Breast epithelium (tissue), 4 donors: Measurements from ENCODE around the gene CCNF. TPM values are rescaled to one million over a fixed set of nuclear protein-coding genes. Genes with fewer than 3 reads are reported as not detected.

Experiments
- DNase-seq, 2 donors: peaks; one replicate each; pipeline ENCODE4 v3.0.0-alpha.2; 2019; ENCODE audit warnings: low spot score in 2 of 2
- H3K27ac ChIP-seq, 2 donors: fragments of 200-600 bp; sonication (generic) in 1 of 2; one replicate each; pipeline ENCODE4 v1.5.1; 2016 to 2019; ENCODE audit warnings: mild to moderate bottlenecking in 1 of 2
- H3K27me3 ChIP-seq, 2 donors: fragments of 200-600 bp; sonication (generic) in 1 of 2; one replicate each; pipeline versions ENCODE4 v1.5.1 to v1.6.0; 2017 to 2019; ENCODE audit warnings: control low read depth in 1 of 2, mild to moderate bottlenecking in 1 of 2
- H3K36me3 ChIP-seq: fragments of 200-600 bp; one replicate; pipeline ENCODE4 v1.5.1; 2019
- H3K4me1 ChIP-seq, 2 donors: fragments of 200-600 bp; sonication (generic); one replicate each; pipeline ENCODE4 v1.5.1; 2016 to 2019; ENCODE audit warnings: control low read depth in 1 of 2
- H3K4me3 ChIP-seq, 3 donors: fragments of 200-600 bp; sonication (generic); 1 replicate in 2 of 3; 2 replicates in 1 of 3; pipeline ENCODE4 v1.5.1; 2016 to 2019; ENCODE audit warnings: mild to moderate bottlenecking in 3 of 3, moderate library complexity in 2 of 3
- H3K9me3 ChIP-seq, 2 donors: fragments of 200-600 bp; sonication (generic) in 1 of 2; one replicate each; pipeline ENCODE4 v1.5.1; 2016 to 2019; ENCODE audit warnings: control low read depth in 1 of 2
- CTCF ChIP-seq, 3 donors: fragments of 450-650 bp; IDR thresholded peaks; one replicate each; pipeline ENCODE4 v1.5.1; 2016 to 2017; ENCODE audit warnings: antibody characterized with exemption in 3 of 3, mild to moderate bottlenecking in 3 of 3, moderate library complexity in 3 of 3
- POLR2A ChIP-seq: fragments of 450-650 bp; IDR thresholded peaks from one replicate; pipeline ENCODE4 v1.6.1; 2016; ENCODE audit warnings: antibody characterized with exemption, mild to moderate bottlenecking, moderate library complexity
- POLR2AphosphoS5 ChIP-seq, 3 donors: sonication (generic); formaldehyde crosslinking; IDR thresholded peaks; one replicate each; pipeline ENCODE4 v1.6.1; 2017; ENCODE audit warnings: antibody characterized with exemption in 3 of 3
- intact Hi-C: fragments of 100-400 bp; cut with DNase I; formaldehyde crosslinking; loops from one replicate; pipeline ENCODE4 v1.15.1; 2023; ENCODE audit warnings: low total_unique reads
- total RNA-seq, 3 donors: library from RNA; depleted of rRNA; stranded (reverse); fragments of >200 nt; gene quantifications; one replicate each; pipeline ENCODE4 v1.1.0, GENCODE V29; 2016

CCNF gene
- total RNA-seq, 3 donors from 2014 or later: 1.6 to 2.9 (median 2.7) TPM

DNA sequence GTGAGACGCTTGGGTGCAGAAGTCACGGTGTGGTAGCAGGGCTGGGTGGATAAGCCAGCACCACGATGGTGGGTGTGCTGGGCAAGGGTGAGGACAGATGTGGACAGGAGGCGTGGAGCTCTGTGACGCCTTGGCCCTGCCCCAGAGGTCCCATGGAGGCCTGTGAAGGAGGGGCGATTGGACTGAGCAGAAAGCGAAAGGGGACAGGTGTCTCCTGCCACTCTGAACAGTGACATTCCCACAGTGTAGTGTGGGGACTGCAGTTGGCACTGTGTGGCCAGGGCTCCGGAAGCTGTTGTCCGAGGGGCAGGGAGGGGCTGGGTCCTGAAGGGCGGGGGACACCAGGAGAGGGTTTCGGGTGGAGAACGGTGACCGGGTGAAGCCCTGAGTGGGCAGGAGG is 53.0 kb downstream of the CCNF start:
- Histone ChIP-seq H3K36me3 (no peaks in the 10 kb centered on the region), H3K9me3 (no peaks in the 10 kb centered on the region), H3K4me3 (peak overlapping the region in 2 of 3 donors; percentile 40 to 58), H3K27ac (peak overlapping the region; percentile 78 to 90), H3K4me1 (peaks cover 10 to 27% of the 10 kb centered on the region in 2 donors), H3K27me3 (no peaks in the 10 kb centered on the region)
- TF ChIP-seq CTCF (IDR thresholded peaks at IDR 0.05) (no peak), POLR2A (no peak), POLR2AphosphoS5 (IDR thresholded peaks at IDR 0.05) (no peak)
- intact Hi-C loops: no loop called here
- no peak for DNase-seq

DNA sequence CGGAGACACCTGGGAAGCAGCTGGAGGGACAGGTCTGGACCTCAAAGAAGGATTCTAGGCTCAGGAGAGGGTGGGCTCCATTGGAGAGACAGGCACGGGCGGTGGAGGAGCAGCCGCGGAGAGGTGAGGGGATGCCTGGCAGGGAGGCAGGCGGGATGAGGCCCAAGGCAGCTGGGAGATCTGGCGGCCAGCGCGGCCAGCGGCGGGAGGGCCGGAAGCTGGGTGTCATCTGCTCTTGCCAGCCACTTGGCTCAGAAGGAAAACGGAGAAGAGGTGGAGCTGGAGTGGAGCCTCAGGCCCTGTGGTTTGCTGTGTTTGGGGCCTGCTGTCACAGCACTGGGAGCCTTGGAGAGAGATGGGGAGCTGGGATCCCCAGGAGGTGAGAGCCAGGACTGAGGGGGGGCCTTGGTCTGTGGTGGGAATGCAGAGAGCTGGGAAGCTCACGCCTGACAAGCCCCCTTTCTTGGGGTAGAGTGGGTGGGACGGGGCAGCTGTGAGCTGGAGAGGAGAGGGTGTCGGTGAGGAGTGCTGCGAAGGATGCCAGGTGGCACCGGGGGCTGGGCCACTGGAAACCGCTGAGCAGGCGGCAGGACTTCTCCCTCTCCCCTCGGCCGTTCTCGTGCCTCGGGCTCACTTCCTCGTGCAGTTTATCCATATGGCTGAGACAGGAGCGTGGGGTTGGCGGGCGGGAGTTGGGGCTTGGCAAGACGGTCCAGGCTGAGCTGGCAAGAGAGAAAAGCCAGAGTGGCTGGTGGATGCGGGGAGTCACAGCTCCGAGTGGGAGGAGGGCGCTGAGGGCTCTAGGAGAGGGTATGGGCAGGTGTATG is 53.7 kb downstream of the CCNF start:
- Histone ChIP-seq H3K36me3 (no peaks in the 10 kb centered on the region), H3K27me3 (no peaks in the 10 kb centered on the region), H3K27ac (peak overlapping the region; percentile 78 to 90), H3K4me3 (peak overlapping the region; percentile 3 to 58 (median 40)), H3K4me1 (peaks cover 10 to 27% of the 10 kb centered on the region in 2 donors), H3K9me3 (no peaks in the 10 kb centered on the region)
- TF ChIP-seq POLR2A (no peak), POLR2AphosphoS5 (IDR thresholded peaks at IDR 0.05) (peak in 1 of 3 donors; percentile 23)
- DNase-seq: peak; percentile 72 to 74
- intact Hi-C loops: no loop called here

DNA sequence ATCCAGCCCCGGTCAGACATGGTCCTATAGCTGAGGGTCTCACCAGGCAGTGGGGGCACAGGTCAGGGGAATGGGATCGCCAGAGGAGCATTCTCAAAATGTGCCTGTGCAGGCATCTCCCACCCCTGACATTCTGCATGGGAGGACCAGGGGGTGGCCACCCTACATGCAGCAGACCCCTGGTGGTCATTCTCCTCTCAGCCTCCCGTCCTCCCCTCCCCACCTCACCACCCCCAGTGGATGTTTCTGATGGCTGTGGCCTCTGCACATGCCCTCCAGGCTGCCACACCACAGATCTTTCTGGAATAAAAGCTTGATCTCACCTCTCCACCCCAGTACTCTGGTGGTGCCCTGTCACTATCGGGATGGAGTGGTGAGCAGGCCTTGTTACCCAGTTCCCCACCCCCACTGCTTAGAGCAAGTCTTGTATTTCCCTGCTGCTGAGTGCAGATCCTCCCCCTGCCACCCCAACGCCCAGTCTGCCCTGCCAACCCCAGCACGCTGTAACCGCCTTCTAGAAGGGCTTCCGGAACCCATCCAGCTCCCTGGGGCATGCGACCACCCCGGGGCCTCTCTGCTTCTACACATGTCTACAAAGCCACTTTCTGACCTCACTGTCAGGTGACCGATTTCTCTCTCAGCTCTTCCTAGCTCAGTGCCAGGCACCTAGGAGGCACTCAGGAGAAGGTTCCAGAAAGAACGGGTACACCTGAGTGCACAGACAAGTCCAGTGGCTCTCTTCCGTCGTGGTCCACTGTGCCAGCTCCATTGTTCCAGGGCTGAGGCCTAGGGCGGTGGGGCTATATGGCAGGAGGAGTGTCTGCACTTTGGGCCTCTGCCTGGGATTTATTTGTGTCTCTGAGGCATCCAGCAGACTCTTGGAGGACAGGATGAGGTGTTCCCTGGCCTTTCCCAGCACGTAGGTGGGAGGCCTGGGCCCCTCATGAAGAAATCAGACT is 55.0 kb downstream of the CCNF start:
- peak overlapping the region in 1 of 3 donors; percentile 40 for H3K4me3 ChIP-seq
- H3K27me3 ChIP-seq: no peaks in the 10 kb centered on the region
- H3K36me3 ChIP-seq: no peaks in the 10 kb centered on the region
- peak overlapping the region; percentile 78 to 90 for H3K27ac ChIP-seq
- intact Hi-C loops: no loop called here
- H3K4me1 ChIP-seq: peaks cover 10 to 27% of the 10 kb centered on the region in 2 donors
- DNase-seq: no peak
- no peak for TF ChIP-seq CTCF (IDR thresholded peaks at IDR 0.05)
- no peaks in the 10 kb centered on the region for H3K9me3 ChIP-seq

DNA sequence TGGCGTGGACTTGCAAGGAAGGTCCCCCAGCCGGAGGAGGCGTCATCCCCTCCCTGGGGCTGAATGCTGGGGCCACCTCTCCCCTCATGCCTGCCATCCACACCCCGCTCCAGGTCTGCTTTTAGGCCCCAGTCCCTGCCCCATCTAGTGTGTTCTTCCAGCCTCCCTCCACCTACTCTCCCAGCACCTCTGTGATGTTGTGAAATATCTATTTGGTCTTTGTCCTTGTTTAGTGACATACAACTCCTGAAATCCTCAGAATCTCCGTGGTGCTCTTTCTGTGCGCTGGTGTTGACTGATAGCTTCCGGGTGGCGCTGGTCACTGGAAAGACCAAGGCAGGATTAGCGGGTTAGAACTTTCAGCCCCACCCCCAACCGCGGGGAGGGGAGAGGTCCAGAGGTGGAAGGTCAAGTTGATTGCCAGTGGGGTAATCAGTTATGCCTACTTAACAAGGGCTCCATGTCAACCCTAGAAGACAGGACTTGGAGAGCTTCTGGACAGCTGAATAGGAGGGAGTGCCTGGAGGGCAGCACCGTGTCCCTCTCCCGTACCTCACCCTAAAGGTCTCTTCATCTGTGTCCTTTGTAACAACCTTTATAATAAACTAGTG is 55.8 kb downstream of the CCNF start:
- Histone ChIP-seq H3K27me3 (no peaks in the 10 kb centered on the region), H3K27ac (peak overlapping the region; percentile 78 to 90), H3K9me3 (no peaks in the 10 kb centered on the region), H3K4me1 (peaks cover 10 to 27% of the 10 kb centered on the region in 2 donors), H3K36me3 (no peaks in the 10 kb centered on the region), H3K4me3 (no peak overlapping the region)
- no peak for DNase-seq
- intact Hi-C loops: no loop called here
- no peak for TF ChIP-seq POLR2AphosphoS5 (IDR thresholded peaks at IDR 0.05)
- no peak for TF ChIP-seq POLR2A
- no peak for TF ChIP-seq CTCF (IDR thresholded peaks at IDR 0.05)

DNA sequence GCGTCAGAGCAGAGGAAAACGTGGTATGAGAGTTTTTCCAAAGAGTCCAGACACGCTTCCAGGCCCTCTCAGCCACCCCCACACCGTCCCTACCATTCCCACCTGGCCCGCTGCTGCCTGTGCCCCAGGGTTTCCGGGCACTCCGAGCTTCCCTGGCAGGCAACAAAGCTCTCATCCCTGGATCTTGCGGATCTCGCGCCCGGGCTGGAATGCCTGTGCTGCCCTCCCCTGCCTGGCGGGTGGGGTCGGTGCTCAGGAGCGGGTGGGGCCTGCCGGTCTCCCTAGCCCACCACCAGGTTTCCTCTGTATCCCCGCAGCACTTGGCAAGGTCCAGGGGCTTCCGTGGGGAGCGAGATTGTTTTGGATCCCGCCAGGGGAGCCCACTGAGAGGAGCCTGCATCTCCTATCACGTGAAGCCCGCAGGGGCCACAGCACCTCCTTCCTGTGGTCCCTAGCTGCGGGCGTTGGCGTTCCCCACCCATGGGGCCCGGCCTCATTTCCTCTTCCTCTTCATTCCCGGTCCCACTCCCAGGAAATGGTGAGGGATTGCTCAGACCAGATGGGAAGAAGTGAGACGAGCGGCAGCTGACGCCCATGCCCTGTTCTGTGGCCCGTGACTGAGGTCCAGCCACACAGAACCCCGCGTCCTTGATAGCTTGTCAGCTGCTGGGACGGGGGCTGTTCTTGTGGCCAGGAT is 56.7 kb downstream of the CCNF start:
- no peak for TF ChIP-seq POLR2AphosphoS5 (IDR thresholded peaks at IDR 0.05)
- no peak for TF ChIP-seq CTCF (IDR thresholded peaks at IDR 0.05)
- no peak for TF ChIP-seq POLR2A
- no peak for DNase-seq
- Histone ChIP-seq H3K27me3 (no peaks in the 10 kb centered on the region), H3K4me3 (peak overlapping the region in 2 of 3 donors; percentile 7 to 26), H3K9me3 (no peaks in the 10 kb centered on the region), H3K36me3 (no peaks in the 10 kb centered on the region), H3K27ac (peak overlapping the region; percentile 29 to 90), H3K4me1 (peaks cover 10 to 27% of the 10 kb centered on the region in 2 donors)
- intact Hi-C loops: no loop called here
